ENCODE measurements around the gene PLAU. TPM values are rescaled to one million over a fixed set of nuclear protein-coding genes. Genes with fewer than 3 reads are reported as not detected.

The PLAU gene
- polyA plus RNA-seq: 100 to 1,000 TPM in 1 of 3 donors, 10 to 100 TPM in 1, 1 to 10 TPM in 1; 3.6 to 175 (median 29.8) TPM

DNA sequence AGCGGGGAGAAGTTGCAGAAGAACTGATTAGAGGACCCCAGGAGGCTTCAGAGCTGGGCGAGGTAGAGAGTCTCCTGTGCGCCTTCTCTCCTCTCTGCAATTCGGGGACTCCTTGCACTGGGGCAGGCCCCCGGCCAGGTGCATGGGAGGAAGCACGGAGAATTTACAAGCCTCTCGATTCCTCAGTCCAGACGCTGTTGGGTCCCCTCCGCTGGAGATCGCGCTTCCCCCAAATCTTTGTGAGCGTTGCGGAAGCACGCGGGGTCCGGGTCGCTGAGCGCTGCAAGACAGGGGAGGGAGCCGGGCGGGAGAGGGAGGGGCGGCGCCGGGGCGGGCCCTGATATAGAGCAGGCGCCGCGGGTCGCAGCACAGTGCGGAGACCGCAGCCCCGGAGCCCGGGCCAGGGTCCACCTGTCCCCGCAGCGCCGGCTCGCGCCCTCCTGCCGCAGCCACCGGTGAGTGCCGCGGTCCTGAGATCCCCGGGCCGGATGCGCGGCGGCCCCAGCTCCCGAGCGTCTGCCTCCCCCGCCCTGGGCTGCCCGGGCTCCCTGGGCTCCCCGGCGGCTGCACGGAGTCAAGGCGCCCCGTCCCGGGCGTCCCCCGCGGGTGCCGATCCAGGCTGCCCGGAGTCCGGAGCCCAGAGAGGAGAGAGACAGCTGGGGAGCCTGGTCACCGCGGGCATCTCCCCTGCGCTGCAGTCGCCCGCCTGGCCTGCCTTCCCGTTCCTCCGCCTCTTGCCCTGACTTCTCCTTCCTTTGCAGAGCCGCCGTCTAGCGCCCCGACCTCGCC is at the start of gene PLAU:
Gene PLAU, plus strand, starts transcription at position 369 of the 789 bp plus-strand sequence. CDS start 424 bp downstream, outside the sequence.
- 0 to 1% (median 1%) methylated on average over 41 to 74 of the region's 74 CpGs for WGBS, 3 donors
- no peak within 1 kb of the TSS for H3K27ac ChIP-seq (ENCODE audit: low read depth, low read length)

DNA sequence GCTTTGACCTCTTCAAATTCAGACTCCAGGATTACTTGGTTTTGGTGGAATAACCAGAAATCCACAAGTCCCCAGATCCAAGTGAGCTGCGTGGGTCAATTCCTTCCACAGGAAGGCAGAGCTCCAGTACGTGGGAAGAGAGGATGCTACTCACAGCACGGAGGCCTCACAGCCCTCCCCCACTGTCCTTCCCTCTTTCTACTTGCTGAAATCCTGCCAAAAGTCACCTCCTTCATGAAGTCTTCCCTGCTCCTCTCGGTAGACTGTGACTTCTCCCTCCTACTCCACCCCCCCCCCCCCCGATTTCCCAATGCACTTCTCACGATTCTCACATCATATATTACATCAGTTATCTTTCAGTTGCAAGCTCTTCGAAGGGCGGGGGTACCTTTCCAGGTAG is 48.9 kb upstream of the PLAU start:
- H3K27ac ChIP-seq (ENCODE audit: low read depth, low read length): no peak overlapping the region
- 50 to 85% (median 57%) methylated on average over 8 of the region's 8 CpGs for WGBS, 3 donors

- H3K27ac ChIP-seq (ENCODE audit: low read depth, low read length): no peak overlapping the region
- WGBS, 3 donors: 62 to 79% (median 70%) methylated on average over 5 of the region's 5 CpGs
These were observed 47.7 kb upstream of the PLAU start for GRCh38 chr10:73863039-73863817.

- H3K27ac ChIP-seq (ENCODE audit: low read depth, low read length): no peak overlapping the region
- 95 to 97% (median 96%) methylated on average over 4 of the region's 4 CpGs for WGBS, 3 donors
These were observed 46.7 kb upstream of the PLAU start for GRCh38 chr10:73864229-73864628.

DNA sequence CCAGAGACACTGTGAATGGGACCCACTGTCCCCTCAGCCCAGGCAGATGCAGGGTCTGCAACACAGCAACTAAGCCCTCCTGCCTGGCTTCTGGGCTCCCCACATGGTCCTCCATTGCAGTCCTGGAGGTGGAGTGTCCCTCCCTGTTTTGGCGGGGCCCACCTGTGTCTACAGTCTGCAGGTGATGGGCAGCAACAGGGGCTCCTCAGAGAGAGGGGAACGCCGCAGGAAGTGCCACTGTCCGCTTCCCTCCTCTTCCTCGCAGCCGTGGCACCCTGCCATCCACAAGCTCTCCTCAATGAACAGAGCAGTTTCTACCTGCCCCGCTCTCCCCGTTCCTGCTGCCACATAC is 45.8 kb upstream of the PLAU start:
- H3K27ac ChIP-seq (ENCODE audit: low read depth, low read length): no peak overlapping the region
- WGBS, 3 donors: 49 to 81% (median 50%) methylated on average over 8 of the region's 8 CpGs

GRCh38 chr10:73865459-73866442 is 45.2 kb upstream of the PLAU start:
- 35 to 86% (median 36%) methylated on average over 11 of the region's 11 CpGs for WGBS, 3 donors
- H3K27ac ChIP-seq (ENCODE audit: low read depth, low read length): peak overlapping the region; percentile 5

GRCh38 chr10:73866621-73867020 is 44.3 kb upstream of the PLAU start:
- WGBS, 3 donors: 69 to 90% (median 72%) methylated on average over 7 of the region's 7 CpGs
- no peak overlapping the region for H3K27ac ChIP-seq (ENCODE audit: low read depth, low read length)

GRCh38 chr10:73867126-73867807 is 43.7 kb upstream of the PLAU start:
- no peak overlapping the region for H3K27ac ChIP-seq (ENCODE audit: low read depth, low read length)
- 55 to 79% (median 60%) methylated on average over 10 of the region's 10 CpGs for WGBS, 3 donors

- H3K27ac ChIP-seq (ENCODE audit: low read depth, low read length): no peak overlapping the region
- WGBS, 3 donors: 74 to 90% (median 80%) methylated on average over 11 of the region's 11 CpGs
These were observed 42.9 kb upstream of the PLAU start for GRCh38 chr10:73867871-73868631.

GRCh38 chr10:73868655-73869195 is 42.2 kb upstream of the PLAU start:
- no peak overlapping the region for H3K27ac ChIP-seq (ENCODE audit: low read depth, low read length)
- 89 to 91% (median 90%) methylated on average over 5 of the region's 5 CpGs for WGBS, 3 donors

GRCh38 chr10:73871295-73872189 is 39.4 kb upstream of the PLAU start:
- WGBS, 3 donors: 69 to 83% (median 78%) methylated on average over 8 of the region's 8 CpGs
- no peak overlapping the region for H3K27ac ChIP-seq (ENCODE audit: low read depth, low read length)

DNA sequence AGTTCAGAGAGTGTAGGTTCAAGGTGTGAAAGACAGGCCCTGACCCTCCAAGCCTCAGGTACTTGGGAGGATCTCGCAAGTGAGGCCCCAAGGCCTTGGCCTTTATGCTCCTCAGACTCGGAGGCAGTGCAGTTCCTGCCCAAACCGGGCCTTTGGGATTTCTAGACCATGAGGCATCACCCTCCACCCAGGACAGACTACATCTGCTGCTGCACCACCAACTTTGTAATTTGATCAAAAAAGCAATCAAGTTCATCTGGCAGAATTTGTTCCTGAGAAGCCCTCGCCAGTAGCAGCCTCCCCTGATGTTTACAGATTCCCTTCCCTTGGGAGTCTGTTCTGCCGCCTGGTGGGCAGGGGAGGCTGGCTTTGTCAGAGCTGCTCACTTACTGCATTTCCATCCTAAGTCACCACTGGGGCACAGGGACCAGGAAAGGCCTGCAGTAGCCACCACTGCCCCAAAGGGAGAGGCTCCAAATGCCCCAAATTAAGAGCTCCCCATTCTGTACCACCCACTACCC is 38.7 kb upstream of the PLAU start:
- H3K27ac ChIP-seq (ENCODE audit: low read depth, low read length): no peak overlapping the region
- WGBS, 3 donors: 58 to 81% (median 63%) methylated on average over 5 of the region's 5 CpGs

DNA sequence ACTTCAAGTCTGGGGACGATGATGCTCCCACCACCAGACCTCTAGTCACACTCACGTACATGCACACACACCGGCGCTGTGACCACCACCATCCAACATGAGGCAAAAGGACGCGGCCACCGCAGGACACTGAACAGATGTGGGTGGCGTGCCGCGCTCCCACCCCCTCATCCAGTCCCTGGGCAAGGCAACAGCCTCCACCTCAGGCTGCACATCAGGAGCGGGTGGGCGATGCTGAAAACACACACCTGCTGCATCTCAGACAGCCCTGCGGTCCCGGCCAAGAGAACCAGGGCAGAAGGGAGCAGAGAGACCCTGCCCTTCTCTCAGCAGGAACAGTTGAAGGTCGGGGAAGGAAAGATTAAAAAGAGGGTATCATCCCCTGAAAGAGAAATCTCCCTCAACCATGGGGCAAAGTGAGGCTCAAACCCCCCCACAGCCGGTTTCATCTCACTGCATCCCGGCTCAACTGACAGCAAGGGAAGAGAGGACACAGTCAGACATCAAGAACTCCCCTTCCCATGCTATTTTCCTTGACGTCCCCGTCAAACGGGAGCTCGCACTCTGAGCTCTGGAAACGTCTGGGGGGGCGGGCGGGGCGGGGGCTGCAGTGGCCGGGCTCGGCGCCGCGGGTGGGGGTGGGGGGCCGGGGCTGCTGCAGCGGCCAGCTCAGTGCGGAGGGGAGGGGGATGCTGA is 37.6 kb upstream of the PLAU start:
- no peak overlapping the region for H3K27ac ChIP-seq (ENCODE audit: low read depth, low read length)
- WGBS, 3 donors: 40 to 50% (median 49%) methylated on average over 24 to 32 of the region's 33 CpGs

- WGBS, 3 donors: 1% methylated on average over 21 to 39 of the region's 39 CpGs
- no peak overlapping the region for H3K27ac ChIP-seq (ENCODE audit: low read depth, low read length)
These were observed 37.1 kb upstream of the PLAU start for GRCh38 chr10:73873838-73874215.
